ENCODE data around the gene TRAF2.

DNA sequence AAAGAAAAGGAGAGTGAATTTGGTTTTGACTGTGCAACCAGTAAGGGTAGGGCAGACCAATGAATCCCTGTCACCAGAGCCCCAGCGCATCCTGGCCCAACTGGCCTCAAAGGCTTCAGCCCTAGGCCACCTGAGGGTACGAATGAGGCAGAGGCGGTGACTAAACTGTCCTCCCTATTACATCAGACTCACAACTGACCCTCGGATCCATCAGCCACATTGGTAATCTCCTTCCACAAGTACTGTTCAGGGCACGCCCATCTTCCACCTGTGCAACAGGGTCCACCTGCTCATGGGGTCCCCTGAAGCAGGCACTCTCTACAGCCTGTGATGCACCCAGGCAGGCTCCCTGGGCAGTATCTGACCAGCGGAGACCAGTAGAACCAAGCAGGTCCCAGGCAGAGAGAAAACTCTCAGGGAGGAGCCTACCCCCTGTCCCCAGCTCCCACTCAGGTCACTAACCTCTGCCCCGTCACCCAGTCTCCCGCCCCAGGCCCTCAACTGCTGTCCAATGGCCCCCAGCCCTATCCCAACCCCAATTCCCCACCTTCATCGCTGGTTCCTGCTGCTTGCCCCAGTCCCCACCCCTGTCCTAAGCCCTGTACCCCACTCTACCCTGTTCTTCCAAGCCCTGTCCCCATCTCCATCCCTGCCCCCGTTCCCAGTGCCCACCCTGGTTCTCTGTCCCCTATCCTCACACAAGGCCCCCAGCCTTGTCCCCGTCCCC lies 21.1 kb upstream of the TRAF2 start:
- TF ChIP-seq CTCF (IDR thresholded peaks at IDR 0.05) (no peak), POLR2AphosphoS5 (IDR thresholded peaks at IDR 0.05) (no peak)

Data from stomach (tissue), 4 donors.